T-helper 9 cell (primary cell): ENCODE results near the gene LAMC3.
"Not testable (repeated sequence)": the region's sequence is repeated elsewhere in the genome, so short reads cannot be mapped to it uniquely, and the experiment has no call there.

Experiments used
- DNase-seq: peaks from one replicate; pipeline ENCODE4 v3.0.0-alpha.2; 2020

LAMC3 gene

DNA sequence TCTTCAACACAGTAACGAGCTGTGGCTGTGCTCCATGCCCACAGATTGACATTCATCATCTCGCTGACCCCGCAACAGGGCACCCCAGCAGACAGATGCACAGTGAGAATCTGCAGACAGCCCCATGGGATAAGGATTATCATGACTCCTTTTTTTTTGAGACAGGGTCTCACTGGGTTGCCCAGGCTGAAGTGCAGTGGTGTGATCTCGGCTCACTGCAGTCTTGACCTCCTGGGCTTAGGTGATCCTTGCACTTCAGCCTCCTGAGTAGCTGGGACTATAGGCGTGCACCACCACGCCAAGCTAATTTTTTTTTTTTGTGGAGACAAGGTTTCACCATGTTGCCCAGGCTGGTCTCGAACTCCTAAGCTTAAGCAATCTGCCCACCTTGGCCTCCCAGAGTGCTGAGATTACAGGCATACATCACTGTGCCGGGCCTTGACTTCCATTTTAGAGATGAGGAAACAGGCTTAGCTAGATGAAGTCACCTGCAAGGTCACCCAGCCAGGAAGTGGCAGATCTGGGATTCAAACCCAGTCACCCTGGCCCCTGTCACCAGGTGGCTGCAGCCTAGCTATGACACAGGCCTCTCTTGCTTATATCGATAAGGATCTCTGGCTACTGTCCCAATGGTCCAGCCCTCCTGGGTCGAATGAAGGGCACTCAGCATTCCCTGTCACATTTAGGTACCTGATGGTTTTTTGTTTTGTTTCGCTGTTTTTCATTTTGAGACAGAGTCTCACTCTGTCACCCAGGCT is 92.4 kb downstream of the LAMC3 start:
- DNase-seq = no peak

DNA sequence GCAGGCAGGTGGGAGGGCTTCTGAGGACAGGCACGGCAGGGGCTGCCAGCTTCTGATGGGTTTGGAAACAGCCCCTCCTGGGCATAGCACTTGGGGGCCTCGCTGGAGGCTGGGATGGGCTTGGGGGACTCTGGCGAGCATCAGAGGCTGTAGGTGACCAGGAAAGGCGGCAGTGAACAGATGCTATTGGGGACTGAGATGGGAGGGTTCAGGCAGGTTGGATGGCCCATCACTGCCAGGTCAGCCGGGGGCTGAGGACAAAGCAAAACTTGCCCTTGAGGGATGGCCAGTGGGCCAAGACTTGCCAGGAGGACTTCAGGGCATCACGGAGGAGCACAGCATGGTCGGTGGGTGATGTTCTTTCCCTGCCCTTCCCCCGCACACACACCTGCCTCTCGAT is 94.0 kb downstream of the LAMC3 start:
- DNase-seq = no peak

DNA sequence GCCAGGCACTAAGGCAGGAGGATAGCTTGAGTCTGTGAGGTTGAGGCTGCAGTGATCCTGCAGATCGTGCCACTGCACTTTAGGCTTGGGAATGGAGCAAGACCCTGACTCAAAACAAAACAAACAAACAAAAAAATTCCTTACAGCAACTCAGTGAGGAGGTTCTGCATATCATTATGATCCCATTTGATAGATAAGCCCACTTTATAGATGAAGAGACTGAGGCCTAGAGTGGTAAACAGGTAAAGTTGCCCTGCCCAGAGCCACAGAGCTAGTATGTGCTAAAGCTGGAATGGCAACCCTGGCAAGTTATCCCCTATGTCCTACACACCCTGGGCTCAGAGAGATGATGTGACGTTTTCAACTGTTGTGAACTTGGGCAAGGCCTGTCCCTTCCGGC is 94.6 kb downstream of the LAMC3 start:
- DNase-seq = no peak

GRCh38 chr9:131104016-131104740 is 95.2 kb downstream of the LAMC3 start:
- DNase-seq = no peak

DNA sequence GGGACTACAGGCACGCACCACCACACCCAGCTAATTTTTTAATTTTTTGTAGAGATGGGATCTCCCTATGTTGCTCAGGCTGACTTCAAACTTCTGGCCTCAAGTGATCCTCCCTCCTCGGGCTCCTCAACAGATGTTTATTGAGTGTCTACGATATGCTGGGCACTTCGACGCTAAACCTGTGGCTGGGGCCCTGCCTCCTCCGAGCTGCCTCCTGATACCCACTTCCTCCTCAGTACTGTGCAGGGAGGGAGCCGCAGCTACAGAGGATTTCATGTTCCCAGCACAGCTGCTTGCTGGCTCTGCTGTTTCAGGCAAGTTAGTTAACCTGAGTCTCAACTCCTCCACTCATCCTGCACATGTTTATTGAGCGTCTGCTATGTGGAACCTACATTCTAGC is 97.0 kb downstream of the LAMC3 start:
- DNase-seq = no peak

DNA sequence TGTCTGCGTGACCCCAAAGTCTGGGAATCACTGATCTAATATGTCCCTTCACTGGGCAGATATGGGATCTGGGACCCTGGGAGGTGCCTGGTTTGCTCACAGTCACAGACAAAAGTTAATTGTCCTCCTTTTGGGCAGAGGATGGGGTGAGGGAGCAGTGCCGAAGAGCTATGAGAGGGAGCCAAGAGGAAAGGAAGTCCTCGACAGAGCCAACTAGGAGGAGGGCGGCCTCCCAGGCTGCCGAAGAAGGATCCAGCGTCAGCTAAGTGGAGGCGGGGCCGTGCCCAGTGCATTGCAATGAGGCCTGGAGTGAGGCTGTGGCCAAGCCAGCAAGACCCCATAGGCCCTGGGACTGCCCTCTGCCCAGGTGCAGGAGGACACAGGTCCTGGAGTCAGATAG is 98.8 kb downstream of the LAMC3 start:
- DNase-seq = no peak

DNA sequence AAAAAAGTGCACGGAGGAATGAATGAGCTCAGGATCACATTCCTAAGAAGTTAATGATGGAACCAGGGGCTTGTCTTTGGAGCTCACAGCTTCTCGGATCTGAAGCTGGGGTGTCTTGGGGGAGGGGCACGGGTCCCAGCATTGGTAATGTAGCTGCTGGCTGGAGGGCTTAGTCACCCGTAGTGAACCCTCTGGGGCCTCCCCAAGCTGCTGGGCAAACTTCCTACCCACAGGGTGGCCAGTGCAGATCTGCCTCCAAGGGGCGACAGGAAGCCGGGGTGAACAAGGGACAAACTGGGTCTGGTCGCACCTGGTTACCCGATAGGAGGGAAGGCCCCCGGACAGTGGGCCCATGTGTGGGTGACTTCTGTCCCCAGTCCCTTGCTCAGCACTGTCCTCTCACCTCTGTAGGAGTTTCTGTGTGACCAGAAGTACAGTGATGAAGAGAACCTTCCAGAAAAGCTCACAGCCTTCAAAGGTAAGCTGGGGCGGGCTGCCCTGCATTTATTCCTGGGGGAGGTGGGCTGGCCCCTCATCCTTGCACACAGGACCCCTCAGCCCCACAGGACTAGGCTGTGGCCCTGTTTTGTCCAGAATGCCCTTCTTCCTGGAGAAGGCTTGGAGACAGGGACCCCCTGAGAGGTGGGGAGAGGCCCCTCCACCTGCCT is 102.3 kb downstream of the LAMC3 start:
- DNase-seq = no peak

DNA sequence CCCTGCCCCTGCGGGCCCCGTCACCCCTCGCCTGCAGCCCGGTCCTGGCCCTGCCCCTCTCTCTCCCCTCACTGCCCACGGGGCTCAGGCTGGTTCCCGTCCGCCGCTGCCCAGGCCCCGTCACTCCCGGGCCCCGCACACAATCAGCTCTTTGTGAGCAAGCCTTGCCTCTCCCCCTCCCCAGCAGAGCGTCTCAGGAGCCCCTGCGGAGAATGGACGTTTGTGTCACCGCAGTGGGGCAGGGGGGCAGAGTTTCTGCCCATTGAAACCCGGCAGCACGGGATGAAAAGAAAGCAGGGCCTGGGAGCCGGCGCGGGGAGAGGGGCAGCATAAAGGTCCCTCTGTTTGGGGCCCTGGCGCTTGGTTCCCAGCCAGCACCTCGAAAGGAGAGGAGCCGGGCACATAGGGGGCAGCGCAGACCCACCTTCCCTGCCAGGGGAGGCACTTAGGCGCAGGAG is 102.9 kb downstream of the LAMC3 start:
- no peak for DNase-seq

GRCh38 chr9:131112374-131113154 is 103.6 kb downstream of the LAMC3 start:
- no peak for DNase-seq

DNA sequence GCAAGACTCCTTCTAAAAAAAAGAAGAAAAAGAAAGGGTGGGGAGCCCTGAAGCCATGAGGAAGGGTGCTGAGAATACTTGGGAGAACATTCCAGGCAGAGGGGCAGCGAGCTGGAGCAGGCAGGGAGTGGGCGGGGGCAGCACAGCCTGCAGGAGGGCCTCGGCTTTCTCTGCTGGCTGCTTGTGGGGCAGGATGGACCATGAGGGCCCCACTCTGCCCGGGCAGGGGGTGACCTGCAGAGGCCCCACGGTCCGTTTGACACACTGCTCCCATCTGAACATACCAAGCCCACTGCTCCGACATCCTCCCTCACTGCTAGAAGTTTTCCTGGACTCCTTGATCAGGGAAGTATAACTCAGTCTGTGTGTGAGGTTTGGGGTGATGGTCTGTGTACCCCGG is 104.7 kb downstream of the LAMC3 start:
- no peak for DNase-seq

DNA sequence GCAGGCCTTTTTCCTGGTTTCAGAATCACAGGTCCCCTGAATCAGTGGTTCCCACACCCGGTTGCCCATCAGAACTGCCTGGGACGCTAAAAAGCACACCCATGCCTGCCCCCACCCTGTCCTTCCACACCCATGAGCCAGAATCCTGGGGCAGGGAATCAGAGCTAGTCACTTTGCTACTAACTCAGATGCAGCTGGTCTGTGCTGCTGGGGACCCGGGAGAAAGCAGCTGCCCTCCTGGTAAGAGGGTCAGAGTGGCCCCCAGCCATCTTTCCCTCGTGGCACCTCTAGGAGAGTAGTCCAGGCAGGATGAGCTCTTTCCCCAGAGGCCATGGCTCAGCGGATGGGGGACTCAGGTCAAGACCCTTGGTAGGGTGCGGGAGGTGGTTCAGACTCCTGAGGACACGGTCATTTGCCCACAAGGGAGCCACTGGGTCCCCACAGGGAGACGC is 105.1 kb downstream of the LAMC3 start:
- no peak for DNase-seq

DNA sequence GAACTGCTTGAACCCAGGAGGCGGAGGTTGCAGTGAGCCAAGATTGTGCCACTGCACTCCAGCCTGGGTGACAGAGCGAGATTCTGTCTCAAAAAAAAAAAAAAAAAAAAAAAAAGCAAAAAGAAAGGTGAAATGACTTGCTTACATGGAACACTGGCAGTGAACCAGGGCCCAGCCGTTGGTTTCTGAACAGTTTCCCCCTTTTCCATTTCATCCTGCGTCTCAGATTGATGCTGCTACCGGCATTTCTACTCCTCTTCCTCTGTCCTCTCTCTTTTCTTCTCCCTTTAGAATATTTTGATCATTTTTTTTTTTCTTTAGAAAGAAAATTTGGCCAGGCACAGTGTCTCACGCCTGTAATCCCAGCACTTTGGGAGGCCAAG is 106.4 kb downstream of the LAMC3 start:
- not testable (repeated sequence) for DNase-seq

GRCh38 chr9:131116281-131117120 is 107.5 kb downstream of the LAMC3 start:
- DNase-seq = no peak

- no peak for DNase-seq
These were observed 108.3 kb downstream of the LAMC3 start for GRCh38 chr9:131117121-131117761.

DNA sequence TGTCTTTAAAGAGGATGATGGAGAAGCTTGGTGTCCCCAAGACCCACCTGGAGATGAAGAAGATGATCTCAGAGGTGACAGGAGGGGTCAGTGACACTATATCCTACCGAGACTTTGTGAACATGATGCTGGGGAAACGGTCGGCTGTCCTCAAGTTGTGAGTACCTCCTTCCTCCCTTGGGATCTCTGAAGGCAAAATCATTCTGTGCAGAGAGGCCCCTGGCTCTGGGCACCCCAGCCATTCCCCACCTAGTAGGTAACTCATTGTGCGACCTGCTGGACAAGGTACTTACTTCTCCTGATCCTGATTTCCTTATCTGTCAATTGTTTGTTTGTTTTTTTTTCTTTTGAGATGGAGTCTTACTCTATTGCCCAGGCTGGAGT is 108.8 kb downstream of the LAMC3 start:
- no peak for DNase-seq

GRCh38 chr9:131119600-131119999 is 110.6 kb downstream of the LAMC3 start:
- DNase-seq = no peak

- DNase-seq = no peak
These were observed 111.8 kb downstream of the LAMC3 start for GRCh38 chr9:131120620-131121228.

DNA sequence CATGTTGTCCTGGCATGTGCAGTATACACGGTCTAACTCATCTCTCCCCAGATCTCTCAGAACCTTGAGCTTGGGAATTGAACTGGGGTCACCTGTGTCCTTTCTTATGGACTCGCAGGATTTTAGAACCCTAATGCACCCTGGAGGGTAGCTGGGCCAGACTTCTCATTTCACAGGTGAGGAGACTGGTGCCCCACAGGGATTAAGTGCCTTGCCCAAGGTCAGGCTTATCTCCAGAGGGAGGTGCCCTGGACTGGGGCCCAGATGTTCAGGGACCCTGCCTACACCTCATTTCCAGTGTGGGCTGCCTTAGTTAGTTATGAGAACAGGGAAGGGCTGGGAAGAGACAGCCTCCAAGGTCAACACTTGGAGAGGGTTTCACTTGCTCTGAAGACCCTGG is 112.4 kb downstream of the LAMC3 start:
- no peak for DNase-seq

DNA sequence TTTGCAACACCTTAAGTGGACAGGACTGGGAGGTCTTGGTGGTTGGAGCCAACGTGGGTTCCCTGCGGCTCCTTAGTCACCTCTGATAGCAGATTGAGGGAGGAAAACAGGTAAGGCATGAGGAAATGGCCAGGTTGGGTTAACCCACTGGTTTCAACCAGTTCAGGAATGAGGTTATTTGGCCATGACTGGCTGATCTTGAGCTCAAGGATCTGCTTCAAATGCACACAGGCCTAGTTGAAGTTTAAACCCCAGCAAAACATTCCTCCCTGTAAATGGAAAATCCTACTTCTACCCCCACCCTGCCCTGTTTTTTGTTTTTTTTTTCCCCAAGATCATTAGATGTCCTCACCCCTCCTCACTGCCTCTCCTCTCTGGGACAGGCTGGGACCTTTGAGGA is 113.2 kb downstream of the LAMC3 start:
- no peak for DNase-seq

- no peak for DNase-seq
These were observed 116.0 kb downstream of the LAMC3 start for GRCh38 chr9:131125038-131125287.

- peak; percentile 100 for DNase-seq
These were observed 116.5 kb downstream of the LAMC3 start, which contains the start of gene NUP214 for GRCh38 chr9:131125288-131126058. Gene NUP214 (plus strand): TSS chr9:131125586. CDS start chr9:131125705, 119 bp downstream.
